ENCODE measurements around the gene MEIKIN.

GRCh38 chr5:131968396-131968954 lies 23.0 kb upstream of the MEIKIN start:
- no peak for TF ChIP-seq CTCF (IDR thresholded peaks at IDR 0.05; ENCODE audit: low read depth, low read length, poor library complexity, severe bottlenecking)
- TF ChIP-seq EZH2phosphoT487 (IDR thresholded peaks at IDR 0.05; ENCODE audit: borderline replicate concordance, low read length): no peak
